Measurements from ENCODE around the gene PHACTR1.

DNA sequence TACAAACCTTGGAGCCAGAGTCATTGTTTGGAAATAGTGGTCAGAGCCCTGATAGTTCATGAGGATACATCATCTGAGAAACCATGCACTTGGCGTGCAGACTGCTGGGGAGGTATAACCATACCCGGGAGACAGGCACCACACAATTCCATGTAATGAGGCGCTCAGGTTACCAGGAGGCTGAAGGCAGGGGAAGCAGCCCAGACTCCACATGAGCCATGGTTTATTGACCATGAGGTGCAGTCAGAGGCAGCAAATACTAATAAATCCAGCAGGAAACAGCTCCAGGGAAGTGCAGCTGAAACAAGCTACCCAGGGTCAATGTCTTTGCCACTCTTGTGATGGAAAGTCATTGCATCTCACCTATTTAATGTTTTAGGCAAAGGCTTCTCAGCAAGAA lies 455.7 kb downstream of the PHACTR1 start:
- TF ChIP-seq, protein P1, sequence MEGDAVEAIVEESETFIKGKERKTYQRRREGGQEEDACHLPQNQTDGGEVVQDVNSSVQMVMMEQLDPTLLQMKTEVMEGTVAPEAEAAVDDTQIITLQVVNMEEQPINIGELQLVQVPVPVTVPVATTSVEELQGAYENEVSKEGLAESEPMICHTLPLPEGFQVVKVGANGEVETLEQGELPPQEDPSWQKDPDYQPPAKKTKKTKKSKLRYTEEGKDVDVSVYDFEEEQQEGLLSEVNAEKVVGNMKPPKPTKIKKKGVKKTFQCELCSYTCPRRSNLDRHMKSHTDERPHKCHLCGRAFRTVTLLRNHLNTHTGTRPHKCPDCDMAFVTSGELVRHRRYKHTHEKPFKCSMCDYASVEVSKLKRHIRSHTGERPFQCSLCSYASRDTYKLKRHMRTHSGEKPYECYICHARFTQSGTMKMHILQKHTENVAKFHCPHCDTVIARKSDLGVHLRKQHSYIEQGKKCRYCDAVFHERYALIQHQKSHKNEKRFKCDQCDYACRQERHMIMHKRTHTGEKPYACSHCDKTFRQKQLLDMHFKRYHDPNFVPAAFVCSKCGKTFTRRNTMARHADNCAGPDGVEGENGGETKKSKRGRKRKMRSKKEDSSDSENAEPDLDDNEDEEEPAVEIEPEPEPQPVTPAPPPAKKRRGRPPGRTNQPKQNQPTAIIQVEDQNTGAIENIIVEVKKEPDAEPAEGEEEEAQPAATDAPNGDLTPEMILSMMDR (IDR thresholded peaks at IDR 0.05), result no peak
- TF ChIP-seq POLR2A (IDR thresholded peaks at IDR 0.05), result no peak
